NB4 (cell line): Measurements from ENCODE around the gene COL9A3.
A peak's percentile ranks its signal among the peaks of the same experiment; 100 is the strongest.

Experiments
- DNase-seq: peaks from one replicate; pipeline ENCODE4 v3.0.0; 2010; ENCODE audit warnings: low read depth
- H3K4me3 ChIP-seq: one replicate; pipeline ENCODE4 v1.5.1; 2011; ENCODE audit warnings: mild to moderate bottlenecking, low read depth, low read length, moderate library complexity
- CTCF ChIP-seq: IDR thresholded peaks from one replicate; pipeline ENCODE4 v1.5.1; 2012; ENCODE audit warnings: low read depth, low read length
- MAX ChIP-seq: IDR thresholded peaks from 2 replicates; pipeline ENCODE4 v1.6.1; 2011; ENCODE audit warnings: low read depth, low read length
- MYC ChIP-seq: IDR thresholded peaks from 2 replicates; pipeline ENCODE4 v1.6.1; 2011; ENCODE audit warnings: low read depth, low read length
- POLR2A ChIP-seq: IDR thresholded peaks from 2 replicates; pipeline ENCODE4 v1.6.1; 2011; ENCODE audit warnings: mild to moderate bottlenecking; ENCODE audit not compliant: insufficient read length; ENCODE audit errors: extremely low read depth

The COL9A3 gene

GRCh38 chr20:62831361-62831788 is 14.5 kb downstream of the COL9A3 start:
- no peak for DNase-seq
- TF ChIP-seq MYC (no peak), CTCF (no peak), POLR2A (no peak), MAX (no peak)
- H3K4me3 ChIP-seq: no peak overlapping the region

GRCh38 chr20:62831854-62832211 is 15.0 kb downstream of the COL9A3 start:
- no peak for TF ChIP-seq CTCF
- no peak for TF ChIP-seq MAX
- TF ChIP-seq MYC: no peak
- TF ChIP-seq POLR2A: no peak
- no peak for DNase-seq
- no peak overlapping the region for H3K4me3 ChIP-seq

- peak; percentile 98 for DNase-seq
- H3K4me3 ChIP-seq: peak overlapping the region; percentile 60
- TF ChIP-seq POLR2A (no peak), MAX (peak; percentile 75), CTCF (peak; percentile 2), MYC (peak; percentile 49)
These were observed 15.5 kb downstream of the COL9A3 start for GRCh38 chr20:62832212-62832922.

- TF ChIP-seq MAX (no peak), POLR2A (no peak), CTCF (no peak), MYC (no peak)
- no peak for DNase-seq
- peak overlapping the region; percentile 60 for H3K4me3 ChIP-seq
These were observed 16.1 kb downstream of the COL9A3 start for GRCh38 chr20:62832951-62833391.

GRCh38 chr20:62834967-62835730 is 18.3 kb downstream of the COL9A3 start:
- TF ChIP-seq CTCF (no peak), POLR2A (no peak), MAX (no peak), MYC (no peak)

More at GRCh38 chr20:62834967-62835730, 18.3 kb downstream of the COL9A3 start:
- no peak for DNase-seq
- H3K4me3 ChIP-seq: no peak overlapping the region
